Fibroblast of skin of scalp (primary cell): Measurements from ENCODE around the gene ZNF655.
"Not testable (repeated sequence)": the region's sequence is repeated elsewhere in the genome, so short reads cannot be mapped to it uniquely, and the experiment has no call there.

ENCODE experiments used
- DNase-seq: peaks from one replicate; pipeline ENCODE4 v3.0.0-alpha.2; 2013

Gene ZNF655

GRCh38 chr7:99560834-99561736, 2.6 kb downstream of the ZNF655 start:
- no peak for DNase-seq

- DNase-seq = no peak
Measured at GRCh38 chr7:99561737-99562051, 3.3 kb downstream of the ZNF655 start.

GRCh38 chr7:99562114-99562784, 3.8 kb downstream of the ZNF655 start:
- DNase-seq = no peak

- DNase-seq = peak; percentile 99
Measured at GRCh38 chr7:99562832-99563231, 4.4 kb downstream of the ZNF655 start.

- peak; percentile 90 for DNase-seq
Measured at GRCh38 chr7:99563650-99564049, 5.2 kb downstream of the ZNF655 start.

GRCh38 chr7:99568770-99569169, 10.3 kb downstream of the ZNF655 start:
- DNase-seq = not testable (repeated sequence)

- DNase-seq = no peak
Measured at GRCh38 chr7:99571768-99572167, 13.3 kb downstream of the ZNF655 start.

GRCh38 chr7:99573257-99573656, 14.8 kb downstream of the ZNF655 start:
- DNase-seq = no peak

GRCh38 chr7:99576251-99576650, 17.8 kb downstream of the ZNF655 start:
- no peak for DNase-seq

GRCh38 chr7:99579281-99579955, 21.0 kb downstream of the ZNF655 start:
- DNase-seq = no peak

GRCh38 chr7:99579956-99580777, 21.7 kb downstream of the ZNF655 start:
- peak; percentile 45 for DNase-seq

- DNase-seq = not testable (repeated sequence)
Measured at GRCh38 chr7:99580778-99581332, 22.4 kb downstream of the ZNF655 start.

- DNase-seq = no peak
Measured at GRCh38 chr7:99588868-99589267, 30.4 kb downstream of the ZNF655 start.

GRCh38 chr7:99594948-99595745, 36.7 kb downstream of the ZNF655 start:
- DNase-seq = no peak

- no peak for DNase-seq
Measured at GRCh38 chr7:99596408-99596955, 38.0 kb downstream of the ZNF655 start.

- DNase-seq = no peak
Measured at GRCh38 chr7:99597762-99598501, 39.5 kb downstream of the ZNF655 start, which contains the start of gene TMEM225B. TMEM225B (plus strand) TSS chr7:99598267; CDS start chr7:99604389, 6,122 bp downstream.

GRCh38 chr7:99599836-99600235, 41.4 kb downstream of the ZNF655 start:
- no peak for DNase-seq

- DNase-seq = no peak
Measured at GRCh38 chr7:99601656-99602310, 43.3 kb downstream of the ZNF655 start.

- no peak for DNase-seq
Measured at GRCh38 chr7:99605527-99605926, 47.1 kb downstream of the ZNF655 start.

- no peak for DNase-seq
Measured at GRCh38 chr7:99606531-99606930, 48.1 kb downstream of the ZNF655 start.
